Osteocyte (in vitro differentiated cells): ENCODE data around the gene MCM6. TPM values are rescaled to one million over a fixed set of nuclear protein-coding genes. Genes with fewer than 3 reads are reported as not detected.
"Not testable (repeated sequence)": the region's sequence is repeated elsewhere in the genome, so short reads cannot be mapped to it uniquely, and the experiment has no call there.

ENCODE experiments used
- DNase-seq: peaks from one replicate; pipeline ENCODE4 v3.0.0; 2021; ENCODE audit warnings: mixed read lengths; ENCODE audit not compliant: unreplicated experiment; ENCODE audit errors: extremely low spot score
- H3K27ac Mint-ChIP-seq: one replicate; pipeline ENCODE4 v1.8.0; 2021; ENCODE audit warnings: mild to moderate bottlenecking, mixed read lengths; ENCODE audit not compliant: unreplicated experiment
- H3K27me3 Mint-ChIP-seq: one replicate; pipeline ENCODE4 v1.8.0; 2021; ENCODE audit warnings: mixed read lengths; ENCODE audit not compliant: unreplicated experiment
- H3K36me3 Mint-ChIP-seq: one replicate; pipeline ENCODE4 v1.8.0; 2021; ENCODE audit warnings: mixed read lengths; ENCODE audit not compliant: unreplicated experiment
- H3K4me1 Mint-ChIP-seq: one replicate; pipeline ENCODE4 v1.8.0; 2021; ENCODE audit warnings: mixed read lengths; ENCODE audit not compliant: unreplicated experiment
- H3K4me3 Mint-ChIP-seq: one replicate; pipeline ENCODE4 v1.8.0; 2021; ENCODE audit warnings: mild to moderate bottlenecking, moderate library complexity, mixed read lengths; ENCODE audit not compliant: unreplicated experiment
- H3K9me3 Mint-ChIP-seq: one replicate; pipeline ENCODE4 v1.8.0; 2021; ENCODE audit warnings: mixed read lengths; ENCODE audit not compliant: unreplicated experiment
- total RNA-seq: library from RNA; stranded (reverse); gene quantifications from 2 replicates; pipeline ENCODE4 v1.2.1, GENCODE V29; 2021
- TF ChIP-seq, protein P1 (sequence below): fragments of 200-600 bp; sonication (generic); IDR thresholded peaks from 2 replicates; pipeline ENCODE4 v1.5.0; 2021; ENCODE audit warnings: antibody characterized with exemption, mild to moderate bottlenecking, moderate library complexity

Gene MCM6
- total RNA-seq, 1 donor from 2014 or later, result 26.2 TPM

DNA sequence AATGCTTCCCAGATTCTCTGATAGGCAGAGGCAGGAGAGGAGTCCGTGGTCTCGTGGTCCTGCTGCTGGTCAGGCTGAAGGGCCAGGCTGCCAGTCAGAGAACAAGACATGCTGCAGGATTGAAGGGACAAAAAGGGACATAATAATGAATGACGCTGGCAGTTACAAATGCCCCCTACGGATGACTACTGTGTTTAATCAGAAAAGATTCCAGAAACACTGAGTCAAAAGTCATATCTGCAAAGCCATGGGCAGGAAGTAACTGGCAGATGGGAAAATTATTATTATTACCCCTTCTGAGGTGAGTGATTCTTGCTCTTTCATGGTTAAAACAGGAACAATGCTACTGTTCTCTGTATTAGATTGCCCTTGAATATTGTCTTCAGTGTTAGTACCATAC, 58.3 kb downstream of the MCM6 start:
- Mint-ChIP-seq H3K36me3 (no peaks in the 10 kb centered on the region), H3K27ac (no peak overlapping the region), H3K27me3 (no peaks in the 10 kb centered on the region), H3K4me3 (no peak overlapping the region), H3K9me3 (peaks cover 7% of the 10 kb centered on the region), H3K4me1 (peaks cover 11% of the 10 kb centered on the region)
- no peak for DNase-seq
- TF ChIP-seq, protein P1, sequence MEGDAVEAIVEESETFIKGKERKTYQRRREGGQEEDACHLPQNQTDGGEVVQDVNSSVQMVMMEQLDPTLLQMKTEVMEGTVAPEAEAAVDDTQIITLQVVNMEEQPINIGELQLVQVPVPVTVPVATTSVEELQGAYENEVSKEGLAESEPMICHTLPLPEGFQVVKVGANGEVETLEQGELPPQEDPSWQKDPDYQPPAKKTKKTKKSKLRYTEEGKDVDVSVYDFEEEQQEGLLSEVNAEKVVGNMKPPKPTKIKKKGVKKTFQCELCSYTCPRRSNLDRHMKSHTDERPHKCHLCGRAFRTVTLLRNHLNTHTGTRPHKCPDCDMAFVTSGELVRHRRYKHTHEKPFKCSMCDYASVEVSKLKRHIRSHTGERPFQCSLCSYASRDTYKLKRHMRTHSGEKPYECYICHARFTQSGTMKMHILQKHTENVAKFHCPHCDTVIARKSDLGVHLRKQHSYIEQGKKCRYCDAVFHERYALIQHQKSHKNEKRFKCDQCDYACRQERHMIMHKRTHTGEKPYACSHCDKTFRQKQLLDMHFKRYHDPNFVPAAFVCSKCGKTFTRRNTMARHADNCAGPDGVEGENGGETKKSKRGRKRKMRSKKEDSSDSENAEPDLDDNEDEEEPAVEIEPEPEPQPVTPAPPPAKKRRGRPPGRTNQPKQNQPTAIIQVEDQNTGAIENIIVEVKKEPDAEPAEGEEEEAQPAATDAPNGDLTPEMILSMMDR, result no peak

DNA sequence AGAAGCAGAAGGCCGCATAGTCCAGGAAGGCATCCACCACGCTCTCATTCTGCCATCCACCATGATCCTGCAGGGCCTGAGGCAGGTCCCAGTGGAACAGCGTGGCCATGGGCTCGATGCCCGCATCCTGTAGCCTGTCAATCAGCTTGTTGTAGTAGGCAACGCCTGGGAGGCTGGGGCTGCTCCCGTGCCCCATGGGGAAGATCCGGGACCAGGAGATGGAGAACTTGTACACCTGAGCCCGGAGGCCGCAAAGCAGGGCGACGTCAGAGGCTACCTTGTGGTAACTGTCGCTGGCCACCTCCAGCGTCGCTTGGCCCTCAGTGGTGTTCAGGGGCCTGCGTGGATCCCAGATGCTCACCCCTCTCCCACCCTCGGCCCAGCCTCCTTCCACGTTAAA, 58.8 kb downstream of the MCM6 start:
- Mint-ChIP-seq H3K27me3 (no peaks in the 10 kb centered on the region), H3K9me3 (peaks cover 4% of the 10 kb centered on the region), H3K4me3 (no peak overlapping the region), H3K27ac (no peak overlapping the region), H3K4me1 (peaks cover 11% of the 10 kb centered on the region), H3K36me3 (no peaks in the 10 kb centered on the region)
- no peak for DNase-seq
- TF ChIP-seq, protein P1, result no peak

DNA sequence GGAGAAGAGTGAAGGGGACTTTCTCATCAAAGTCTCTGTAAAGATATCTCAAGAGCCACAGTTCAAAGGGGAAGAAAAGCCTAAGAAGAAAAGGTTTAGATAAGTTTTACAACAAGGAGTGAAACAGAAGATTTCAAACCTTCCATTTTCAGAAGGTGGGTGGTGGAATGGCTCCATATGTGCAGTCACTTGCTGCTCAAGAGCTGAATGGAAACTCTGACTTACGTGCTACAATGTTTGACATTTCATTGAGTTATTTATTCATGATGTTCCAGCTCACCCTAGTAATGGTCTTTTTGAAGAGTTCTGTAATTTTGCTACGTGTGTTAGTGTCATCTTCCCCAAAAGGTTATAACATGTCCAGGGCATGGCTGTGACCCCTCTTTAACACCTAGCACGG, 61.0 kb downstream of the MCM6 start:
- TF ChIP-seq, protein P1, result no peak
- Mint-ChIP-seq H3K27ac (no peak overlapping the region), H3K4me3 (no peak overlapping the region), H3K36me3 (no peaks in the 10 kb centered on the region), H3K4me1 (peaks cover 9% of the 10 kb centered on the region), H3K9me3 (no peaks in the 10 kb centered on the region), H3K27me3 (peaks cover 2% of the 10 kb centered on the region)
- no peak for DNase-seq

DNA sequence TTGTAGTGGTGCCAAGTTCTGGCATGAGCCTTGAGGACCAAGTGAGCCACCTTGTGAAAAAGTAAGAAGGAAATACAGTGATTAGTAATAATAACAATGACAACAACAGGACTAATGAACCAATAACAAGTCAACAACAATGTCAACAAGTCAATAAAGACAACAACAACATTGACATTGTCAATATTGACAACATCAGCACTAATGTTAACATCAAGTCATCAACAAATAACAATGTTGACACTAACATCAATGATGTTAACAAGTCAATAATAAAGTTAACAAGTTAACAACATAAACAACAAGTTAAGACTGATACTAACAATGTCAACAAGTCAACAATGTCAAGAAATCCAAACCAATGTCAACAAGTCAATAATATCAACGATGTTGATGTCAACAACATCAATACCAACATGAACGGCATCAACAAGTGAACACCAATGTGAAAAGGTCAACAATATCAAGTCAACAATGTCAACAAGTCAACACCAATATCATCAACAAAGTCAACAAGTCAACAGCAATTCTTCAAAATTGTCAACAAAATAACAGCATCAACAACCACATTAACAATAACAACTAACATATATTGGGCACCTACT, 63.2 kb downstream of the MCM6 start:
- H3K4me3 Mint-ChIP-seq, result no peak overlapping the region
- H3K27ac Mint-ChIP-seq, result no peak overlapping the region
- no peak for DNase-seq
- peaks cover 2% of the 10 kb centered on the region for H3K4me1 Mint-ChIP-seq
- TF ChIP-seq, protein P1, result no peak
- H3K36me3 Mint-ChIP-seq, result no peaks in the 10 kb centered on the region
- peaks cover 5% of the 10 kb centered on the region for H3K27me3 Mint-ChIP-seq
- no peaks in the 10 kb centered on the region for H3K9me3 Mint-ChIP-seq

DNA sequence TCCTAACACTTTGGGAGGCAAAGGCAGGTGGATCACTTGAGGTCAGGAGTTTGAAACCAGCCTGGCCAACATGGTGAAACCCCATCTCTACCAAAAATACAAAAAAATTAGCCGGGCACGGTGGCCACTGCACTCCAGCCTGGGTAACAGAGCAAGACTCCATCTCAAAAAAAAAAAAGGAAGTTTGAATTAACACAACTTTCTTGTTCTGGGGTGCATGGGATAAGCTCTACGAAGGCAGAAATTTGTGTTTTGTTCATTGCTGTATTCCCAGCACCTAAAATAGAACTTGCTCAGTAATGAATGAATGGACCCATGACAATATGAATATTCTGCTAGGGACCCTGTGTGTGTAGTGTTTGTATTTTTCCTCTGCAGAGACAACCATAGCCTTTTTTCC, 68.4 kb downstream of the MCM6 start:
- not testable (repeated sequence) for H3K27ac Mint-ChIP-seq, H3K4me3 Mint-ChIP-seq, DNase-seq, H3K4me1 Mint-ChIP-seq, H3K9me3 Mint-ChIP-seq, H3K27me3 Mint-ChIP-seq, H3K36me3 Mint-ChIP-seq

DNA sequence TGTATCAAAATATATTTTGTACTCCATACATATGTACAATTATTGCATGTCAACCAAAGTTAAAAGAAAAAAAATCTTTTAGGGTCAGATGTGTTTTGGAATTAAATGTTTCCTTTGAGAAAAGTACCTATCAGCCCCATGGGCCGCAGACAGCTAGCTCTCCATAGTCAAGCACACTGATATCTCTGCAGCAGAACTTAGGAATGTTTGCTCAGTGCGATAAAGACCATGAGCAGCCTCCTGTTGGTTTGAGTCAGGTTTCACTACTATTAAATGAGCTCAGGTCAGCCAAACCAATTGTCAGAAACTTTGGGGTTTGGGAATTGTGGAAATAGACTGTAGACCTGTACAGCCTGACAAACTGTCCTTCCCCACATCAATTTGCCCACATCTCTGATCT, 73.0 kb downstream of the MCM6 start:
- Mint-ChIP-seq H3K4me1 (no peaks in the 10 kb centered on the region), H3K9me3 (no peaks in the 10 kb centered on the region), H3K4me3 (no peak overlapping the region), H3K27me3 (no peaks in the 10 kb centered on the region), H3K27ac (no peak overlapping the region), H3K36me3 (no peaks in the 10 kb centered on the region)
- TF ChIP-seq, protein P1, result no peak
- DNase-seq, result no peak
